Cerebellar cortex (tissue), 1 donor: ENCODE data around the gene THRAP3.
"Not testable (repeated sequence)": the region's sequence is repeated elsewhere in the genome, so short reads cannot be mapped to it uniquely, and the experiment has no call there.

ENCODE experiments used
- DNase-seq: peaks from one replicate; pipeline ENCODE4 v3.0.0-alpha.2; 2015; ENCODE audit warnings: low spot score

THRAP3 gene

GRCh38 chr1:36207339-36207738, 16.9 kb upstream of the THRAP3 start:
- no peak for DNase-seq

DNA sequence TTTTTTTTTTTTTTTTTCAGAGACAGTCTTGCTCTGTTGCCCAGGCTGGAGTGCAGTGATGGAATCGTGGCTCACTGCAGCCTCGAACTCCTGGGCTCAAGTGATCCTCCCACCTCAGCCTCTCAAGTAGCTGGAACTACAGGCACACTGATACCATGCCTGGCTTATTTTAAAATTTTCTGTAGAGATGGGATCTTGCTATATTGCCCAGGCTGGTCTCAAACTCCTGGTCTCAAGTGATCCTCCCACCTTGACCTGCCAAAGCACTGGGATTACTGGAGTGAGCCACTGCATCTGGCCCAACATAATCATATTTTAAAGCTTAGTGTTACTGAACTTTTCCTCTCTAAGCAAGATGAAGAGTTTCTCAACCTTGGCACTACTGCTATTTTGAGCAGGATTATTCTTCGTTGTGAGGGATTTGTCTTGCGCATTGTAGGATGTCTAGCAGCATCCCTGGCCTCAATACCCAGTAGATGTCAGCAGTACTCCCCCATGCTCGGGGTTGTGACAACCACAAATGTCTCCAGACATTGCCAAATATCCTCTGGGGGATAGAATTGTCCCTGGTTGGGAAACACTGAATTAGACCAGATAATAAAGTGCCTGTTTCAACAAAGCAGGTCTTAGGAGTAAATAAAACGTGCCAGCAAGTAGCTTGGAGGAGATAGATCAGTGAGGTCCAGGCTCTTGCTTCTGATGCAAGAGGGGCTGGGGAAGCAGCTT, 15.1 kb upstream of the THRAP3 start:
- no peak for DNase-seq

- DNase-seq: no peak
Measured at GRCh38 chr1:36211307-36211706, 12.9 kb upstream of the THRAP3 start.

- DNase-seq: no peak
Measured at GRCh38 chr1:36211841-36212240, 12.4 kb upstream of the THRAP3 start.

DNA sequence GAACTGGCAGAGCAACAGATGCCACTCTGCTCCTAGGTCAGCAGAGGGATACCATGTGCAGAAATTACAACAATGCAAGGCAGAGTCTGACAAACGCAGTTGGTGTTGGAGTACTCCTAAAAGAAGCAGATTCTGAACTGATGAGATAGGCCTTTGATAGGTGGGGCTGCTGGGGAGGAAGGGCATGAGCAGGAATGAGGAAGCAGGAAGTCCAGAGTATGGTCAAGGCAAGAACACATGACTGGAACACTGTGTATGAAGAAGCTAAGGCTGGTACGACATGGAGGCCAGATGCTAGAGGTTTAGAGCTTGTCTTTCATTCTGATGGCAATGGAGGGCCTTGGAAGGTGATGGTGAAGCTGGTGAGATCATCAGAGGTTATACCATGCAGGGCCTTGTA, 11.5 kb upstream of the THRAP3 start:
- no peak for DNase-seq

DNA sequence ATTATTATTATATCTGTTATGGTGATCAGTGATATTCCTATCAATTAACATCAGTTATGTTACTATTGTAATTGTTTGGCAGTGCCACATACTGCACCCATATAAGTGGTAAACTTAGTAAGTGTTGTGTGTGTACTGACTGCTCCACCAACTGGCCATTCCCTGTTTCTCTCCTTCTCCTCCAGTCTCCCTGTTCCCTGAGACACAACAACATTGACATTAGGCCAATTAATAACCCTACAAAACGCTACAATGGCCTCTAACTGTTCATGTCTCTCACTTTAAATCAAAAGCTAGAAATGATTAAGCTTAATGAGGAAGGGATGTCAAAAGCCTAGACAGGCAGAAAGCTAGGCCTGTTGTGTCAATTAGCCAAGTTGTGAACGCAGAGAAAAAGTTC, 6.6 kb upstream of the THRAP3 start:
- peak; percentile 48 for DNase-seq

DNA sequence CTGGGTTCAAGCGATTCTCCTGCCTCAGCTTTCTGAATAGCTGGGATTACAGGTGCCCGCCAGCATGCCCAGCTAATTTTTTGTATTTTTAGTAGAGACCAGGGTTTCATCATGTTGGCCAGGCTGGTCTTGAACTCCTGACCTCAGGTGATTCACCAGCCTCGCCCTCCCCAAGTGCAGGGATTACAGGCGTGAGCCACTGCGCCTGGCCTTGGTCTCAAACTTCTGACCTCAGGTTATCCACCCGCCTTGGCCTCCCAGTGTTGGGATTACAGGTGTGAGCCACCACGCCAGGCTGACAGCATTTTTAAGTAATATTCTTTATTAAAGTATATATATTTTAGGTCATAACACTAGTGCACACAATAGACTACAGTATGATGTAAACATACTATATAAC, 2.3 kb upstream of the THRAP3 start:
- DNase-seq: not testable (repeated sequence)

DNA sequence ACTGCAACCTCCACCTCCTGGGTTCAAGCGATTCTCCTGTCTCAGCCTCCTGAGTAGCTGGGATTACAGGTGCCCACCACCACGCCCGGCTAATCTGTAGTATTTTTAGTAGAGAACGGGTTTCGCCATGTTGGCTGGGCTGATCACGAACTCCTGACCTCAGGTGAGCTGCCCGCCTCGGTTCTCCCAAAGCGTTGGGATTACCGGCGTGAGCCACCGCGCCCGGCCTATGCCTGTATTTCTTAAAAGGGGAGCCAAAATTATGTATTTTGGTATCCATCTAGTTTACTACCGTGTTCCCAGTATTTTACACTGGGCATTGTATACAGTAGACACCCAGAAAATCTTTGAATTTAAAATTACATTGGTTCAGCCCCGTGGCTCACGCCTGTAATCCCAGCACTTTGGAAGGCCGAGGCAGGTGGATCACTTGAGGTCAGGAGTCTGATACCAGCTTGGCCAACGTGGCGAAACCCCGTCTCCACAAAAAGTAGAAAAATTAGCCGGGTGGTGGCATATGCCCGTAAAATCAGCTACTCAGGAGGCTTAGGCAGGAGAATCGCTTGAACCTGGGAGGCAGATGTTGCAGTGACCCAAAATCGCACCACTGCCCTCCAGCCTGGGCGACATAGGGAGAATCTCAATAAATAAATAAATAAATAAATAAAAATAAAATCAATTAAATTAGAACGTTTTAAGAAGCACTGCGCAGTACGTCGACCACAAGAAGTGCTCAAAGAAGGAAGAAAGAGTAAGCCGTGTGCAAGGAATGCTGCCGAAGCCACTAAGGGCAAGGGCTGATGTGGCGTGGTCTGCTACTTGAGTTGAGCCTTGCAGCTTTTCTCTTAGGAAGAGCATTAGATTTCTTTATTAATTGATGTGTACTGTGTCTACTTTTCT, 1.5 kb upstream of the THRAP3 start:
- no peak for DNase-seq

DNA sequence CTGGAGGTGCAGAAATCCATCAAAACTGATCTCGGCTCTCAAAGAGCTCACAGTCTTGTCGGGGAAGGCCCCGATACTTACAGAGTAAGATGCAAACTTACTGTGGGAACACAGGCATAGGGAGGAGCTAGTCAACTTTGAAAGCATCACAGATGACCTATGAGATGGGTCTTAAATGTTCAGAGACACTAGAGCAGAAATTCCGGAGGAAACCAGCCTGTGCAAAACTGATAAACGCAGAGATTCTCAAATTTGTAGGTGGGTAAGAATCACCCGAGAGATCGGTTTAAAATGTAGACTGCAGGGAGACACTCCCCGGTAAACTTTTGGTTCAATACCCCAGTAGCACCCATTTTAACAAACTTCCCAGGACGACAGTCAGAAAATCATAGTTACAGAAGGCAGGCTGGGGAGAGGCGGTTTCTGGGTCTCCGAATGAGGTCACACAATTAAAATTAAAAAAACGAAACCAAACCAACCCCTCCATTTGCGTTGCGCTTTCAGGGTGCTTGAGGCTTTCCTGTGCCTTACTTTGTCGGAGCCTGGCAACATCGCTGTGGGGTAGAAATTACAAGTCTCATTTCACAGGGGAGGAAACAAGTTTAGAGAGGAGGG, 755 bp upstream of the THRAP3 start:
- peak; percentile 63 for DNase-seq

- peak; percentile 68 for DNase-seq
Measured at GRCh38 chr1:36224537-36225282, 467 bp downstream of the THRAP3 start.

GRCh38 chr1:36225283-36225899, 1.1 kb downstream of the THRAP3 start:
- no peak for DNase-seq

- DNase-seq: not testable (repeated sequence)
Measured at GRCh38 chr1:36230279-36230678, 6.0 kb downstream of the THRAP3 start.

GRCh38 chr1:36231191-36231590, 6.9 kb downstream of the THRAP3 start:
- DNase-seq: no peak

GRCh38 chr1:36232212-36233095, 8.2 kb downstream of the THRAP3 start:
- no peak for DNase-seq

DNA sequence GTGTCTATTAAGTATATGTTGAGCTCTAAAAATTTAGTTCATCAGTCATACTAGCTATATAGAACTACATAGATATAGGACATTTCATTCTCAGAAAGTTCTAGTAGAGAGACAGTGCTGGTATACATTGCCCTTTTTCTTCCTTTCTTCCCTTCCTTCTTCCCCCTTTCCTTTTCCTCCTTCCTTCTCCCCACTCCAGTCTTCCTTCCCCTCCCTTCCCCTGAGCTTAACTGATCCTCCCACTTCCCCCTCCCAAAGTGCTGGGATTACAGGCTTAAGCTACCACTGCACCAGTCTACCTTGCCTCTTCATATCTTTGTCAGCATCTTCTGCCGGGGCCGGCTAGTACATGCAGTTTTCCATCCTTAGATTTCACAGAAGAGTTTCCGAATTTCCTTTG, 12.1 kb downstream of the THRAP3 start:
- no peak for DNase-seq

DNA sequence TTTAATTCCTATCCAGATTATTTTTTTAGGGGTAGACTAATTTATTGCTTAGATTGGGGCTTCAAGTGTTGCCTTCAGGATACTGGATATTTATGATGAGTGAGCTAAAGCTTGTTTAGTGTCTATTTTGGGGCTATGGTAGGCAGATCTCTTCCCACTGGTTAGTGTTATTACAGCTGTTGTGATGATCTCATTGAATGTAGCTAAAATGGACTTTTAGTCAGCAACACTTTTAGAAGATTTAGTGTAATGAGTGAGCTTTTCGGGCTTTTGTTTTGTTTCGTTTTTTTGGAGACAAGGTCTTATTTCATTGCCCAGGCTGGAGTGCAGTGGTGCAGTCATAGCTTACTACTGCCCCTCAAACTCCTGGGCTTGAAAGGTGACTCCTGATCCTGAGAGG, 14.2 kb downstream of the THRAP3 start:
- no peak for DNase-seq

- no peak for DNase-seq
Measured at GRCh38 chr1:36239941-36240637, 15.8 kb downstream of the THRAP3 start.

DNA sequence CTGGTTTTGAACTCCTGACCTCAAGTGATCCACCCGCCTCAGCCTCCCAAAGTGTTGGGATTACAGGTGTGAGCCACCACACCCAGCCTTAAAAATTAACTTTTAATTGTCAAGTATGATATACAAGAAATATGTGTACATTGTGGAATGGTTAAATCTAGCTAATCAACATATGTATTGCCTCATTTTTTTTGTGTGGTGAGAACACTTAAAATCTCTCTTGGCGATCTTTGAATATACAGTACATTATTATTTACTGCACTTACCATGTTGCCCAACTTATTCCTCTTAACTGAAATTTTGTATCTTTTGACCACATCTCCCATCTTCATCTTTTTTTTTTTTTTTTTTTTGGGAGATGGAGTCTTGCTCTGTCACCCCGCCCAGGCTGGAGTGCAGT, 23.3 kb downstream of the THRAP3 start:
- DNase-seq: no peak

GRCh38 chr1:36248250-36248894, 24.1 kb downstream of the THRAP3 start:
- DNase-seq: no peak
